ENCODE results near the gene KIF2C.
"Not testable (repeated sequence)": the region's sequence is repeated elsewhere in the genome, so short reads cannot be mapped to it uniquely, and the experiment has no call there.

Gene KIF2C

DNA sequence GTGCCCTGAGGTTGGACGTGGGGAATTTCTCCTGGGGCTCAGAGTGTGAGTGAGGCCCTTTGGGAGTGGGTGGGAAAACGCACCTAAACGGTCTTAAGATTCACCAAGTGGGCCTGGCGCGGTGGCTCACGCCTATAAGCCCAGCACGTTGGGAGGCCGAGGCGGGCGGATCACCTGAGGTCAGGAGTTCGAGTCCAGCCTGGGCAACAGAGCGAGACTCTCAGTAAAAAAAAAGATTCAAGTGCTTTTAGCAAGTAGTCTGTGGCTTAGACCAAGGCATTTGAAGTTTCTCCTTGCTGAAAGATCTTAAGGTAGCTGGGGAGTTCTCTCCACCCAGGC, 37.1 kb downstream of the KIF2C start:
- no peak for DNase-seq

DNA sequence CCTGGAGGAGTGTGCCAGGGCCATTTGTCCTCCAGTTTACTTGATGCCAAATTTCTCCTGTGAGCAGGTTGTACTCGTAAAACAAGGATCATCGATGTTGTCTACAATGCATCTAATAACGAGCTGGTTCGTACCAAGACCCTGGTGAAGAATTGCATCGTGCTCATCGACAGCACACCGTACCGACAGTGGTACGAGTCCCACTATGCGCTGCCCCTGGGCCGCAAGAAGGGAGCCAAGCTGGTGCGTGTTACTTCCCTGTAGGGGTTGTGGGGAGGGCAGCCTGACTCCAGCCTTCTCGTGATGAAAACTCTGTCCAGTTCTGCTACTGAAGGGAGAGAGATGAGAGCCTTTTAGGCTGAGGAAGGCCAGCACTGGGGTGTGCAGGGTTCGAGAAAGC, 37.9 kb downstream of the KIF2C start:
- no peak for DNase-seq

DNA sequence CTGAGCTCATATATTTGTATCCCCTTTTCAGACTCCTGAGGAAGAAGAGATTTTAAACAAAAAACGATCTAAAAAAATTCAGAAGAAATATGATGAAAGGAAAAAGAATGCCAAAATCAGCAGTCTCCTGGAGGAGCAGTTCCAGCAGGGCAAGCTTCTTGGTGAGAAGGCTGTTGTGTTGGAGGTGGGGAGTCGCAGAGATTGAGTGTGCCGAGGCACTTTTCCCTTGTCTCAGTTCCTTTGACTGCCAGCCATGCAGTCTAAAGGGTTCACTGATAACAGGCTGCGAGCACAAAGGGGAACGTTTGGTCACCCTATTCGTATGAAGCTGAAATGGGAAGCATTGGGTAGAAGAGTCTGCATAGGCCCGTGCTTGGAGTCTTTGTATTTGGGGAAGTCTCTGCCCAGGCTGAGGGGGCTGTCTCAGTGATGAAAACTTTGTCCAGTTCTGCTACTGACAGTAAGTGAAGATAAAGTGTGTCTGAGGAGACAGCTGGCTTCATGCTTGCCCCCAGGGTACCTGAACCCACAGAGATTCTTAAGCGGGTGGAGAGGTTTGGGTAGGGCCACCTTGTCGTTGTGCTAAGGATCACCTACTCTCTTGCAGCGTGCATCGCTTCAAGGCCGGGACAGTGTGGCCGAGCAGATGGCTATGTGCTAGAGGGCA, 38.5 kb downstream of the KIF2C start:
- DNase-seq = no peak

DNA sequence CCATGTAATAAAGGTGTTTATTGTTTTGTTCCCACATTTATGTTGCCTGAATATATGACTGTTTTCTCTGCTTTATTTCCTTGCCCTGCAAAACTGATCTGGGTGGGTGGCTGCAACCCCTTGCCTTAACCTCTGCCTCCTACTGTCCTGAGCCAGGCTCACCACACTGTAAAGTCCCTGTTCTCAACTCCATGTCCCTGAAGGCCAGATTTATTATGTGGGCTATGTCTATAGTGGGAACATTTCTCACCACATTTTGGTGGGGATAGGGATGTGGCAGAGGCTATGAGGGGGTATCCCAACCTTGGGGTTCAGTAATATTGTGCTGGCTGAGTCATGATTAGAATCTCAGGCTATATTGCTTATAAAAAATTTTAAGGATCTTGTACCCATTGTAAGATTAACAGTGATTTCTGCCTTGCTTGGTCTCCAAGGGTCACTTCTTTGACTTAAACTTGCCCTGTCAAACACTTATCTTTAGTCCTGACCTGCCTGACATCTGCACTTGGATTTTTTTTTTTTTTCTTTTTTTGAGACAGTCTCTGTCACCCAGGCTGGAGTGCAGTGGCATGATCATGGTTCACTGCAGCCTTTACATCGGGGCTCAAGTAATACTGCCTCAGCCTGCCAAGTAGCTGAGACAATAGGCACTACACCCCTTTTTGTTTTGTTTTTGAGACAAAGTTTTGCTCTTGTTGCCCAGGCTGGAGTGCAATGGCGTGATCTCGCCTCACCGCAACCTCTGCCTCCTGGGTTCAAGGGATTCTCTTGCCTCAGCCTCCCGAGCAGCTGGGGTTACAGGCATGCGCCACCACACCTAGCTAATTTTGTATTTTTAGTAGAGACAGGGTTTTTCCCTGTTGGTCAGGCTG, 39.3 kb downstream of the KIF2C start:
- DNase-seq = no peak

DNA sequence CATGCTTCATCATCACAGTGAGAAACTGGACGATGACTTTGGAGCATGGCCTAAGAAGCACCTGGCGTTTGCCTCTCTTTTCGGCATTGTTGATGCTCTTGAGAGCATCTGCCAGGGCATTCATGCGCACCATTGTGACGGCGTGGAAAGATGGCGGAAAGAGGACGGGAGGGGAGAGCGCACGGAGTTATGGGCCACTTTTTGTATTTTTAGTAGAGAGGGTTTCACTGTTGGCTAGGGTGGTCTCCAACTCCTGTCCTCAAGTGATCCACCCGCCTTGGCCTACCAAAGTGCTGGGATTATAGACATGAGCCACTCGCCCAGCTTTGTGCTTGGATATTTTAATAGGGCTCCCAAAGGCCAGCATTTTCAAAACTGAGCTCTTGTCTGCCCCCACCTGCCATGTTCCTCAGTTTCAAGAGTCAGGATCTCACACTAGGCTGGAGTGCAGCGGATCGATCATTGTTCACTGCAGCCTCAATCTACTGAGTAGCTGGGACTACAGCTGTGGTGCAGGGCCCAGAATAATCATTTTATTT, 41.0 kb downstream of the KIF2C start:
- DNase-seq = no peak

DNA sequence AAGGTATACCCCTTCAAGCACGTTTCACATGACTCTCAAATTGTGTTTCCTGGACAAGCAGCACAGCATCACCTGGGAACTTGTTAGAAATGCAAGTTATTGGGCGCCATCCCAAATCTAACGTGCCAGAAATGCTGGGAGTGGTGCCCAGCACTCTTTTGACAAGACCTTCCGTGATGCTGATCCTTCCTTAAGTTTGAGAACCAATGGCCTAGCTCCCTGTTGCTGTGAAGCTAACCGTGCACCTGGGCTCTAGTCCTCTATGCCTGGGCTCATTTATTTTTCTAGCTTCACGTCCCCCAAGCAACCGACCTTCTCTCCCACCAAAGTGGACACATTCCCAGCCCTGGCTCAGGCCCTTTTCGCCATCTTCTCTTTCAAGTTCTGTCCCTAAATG, 44.1 kb downstream of the KIF2C start:
- DNase-seq = no peak

DNA sequence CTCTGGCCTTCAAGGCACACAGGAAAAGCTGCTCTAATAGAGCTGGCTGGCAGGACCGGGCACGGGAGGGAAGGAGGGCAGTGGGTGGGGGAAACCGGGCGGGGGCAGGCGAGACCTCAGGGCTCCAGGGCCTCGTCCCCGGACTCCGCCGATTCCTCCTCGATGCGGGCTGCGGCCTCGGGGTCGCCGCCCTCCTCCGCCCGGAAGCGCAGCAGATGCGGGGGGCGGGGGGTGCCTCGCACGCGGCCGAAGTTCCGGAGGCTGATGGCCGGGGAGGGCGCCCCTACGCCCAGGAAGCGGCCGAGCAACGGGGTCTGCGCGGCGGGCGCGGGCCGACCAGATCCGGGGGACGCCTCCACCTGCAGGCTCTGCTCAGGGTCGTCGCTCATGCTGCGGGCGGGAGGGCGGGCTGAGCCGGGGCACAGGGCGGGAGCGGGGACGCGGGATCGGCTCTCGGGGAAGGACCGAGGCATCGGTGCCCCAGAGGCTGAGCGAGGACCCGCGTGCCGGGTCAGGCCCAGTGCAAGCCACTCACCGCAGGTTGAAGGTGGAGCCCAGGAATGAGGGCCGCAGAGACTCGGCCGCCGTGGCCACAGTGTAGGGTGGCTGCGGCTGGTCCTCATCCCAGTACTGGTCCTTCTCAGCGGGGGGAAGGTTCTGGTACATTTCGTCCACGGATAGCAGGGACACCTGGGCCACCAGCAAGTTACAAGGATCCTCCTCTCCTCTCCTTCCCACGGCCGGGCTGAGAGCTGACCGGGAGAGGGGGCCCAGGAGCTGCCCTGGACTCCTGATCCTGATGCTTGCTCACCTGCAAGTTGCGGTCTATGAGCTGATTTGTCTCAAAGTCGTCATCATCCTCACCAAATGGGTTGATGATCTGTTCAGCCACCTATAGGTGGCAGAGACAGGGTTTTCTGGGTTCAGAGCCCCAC, 44.7 kb downstream of the KIF2C start:
- peak; percentile 53 for DNase-seq

DNA sequence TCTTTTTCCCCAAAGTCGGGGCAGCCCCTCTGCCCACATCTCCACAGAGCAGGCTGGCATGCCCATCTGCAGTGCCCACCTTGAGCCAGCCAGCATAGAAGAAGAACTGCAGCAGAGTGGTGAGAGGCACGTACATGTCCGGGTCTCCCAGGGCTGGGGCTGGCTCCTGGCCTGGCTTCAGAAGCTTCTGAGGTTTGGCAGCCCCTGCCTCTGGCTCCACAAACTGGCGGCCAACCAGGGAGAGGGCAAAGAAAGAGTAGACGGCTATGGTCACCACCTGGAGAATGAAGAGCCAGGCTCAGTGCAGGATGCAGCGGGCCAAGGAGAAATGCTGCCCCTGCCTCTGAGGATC, 45.4 kb downstream of the KIF2C start:
- no peak for DNase-seq

DNA sequence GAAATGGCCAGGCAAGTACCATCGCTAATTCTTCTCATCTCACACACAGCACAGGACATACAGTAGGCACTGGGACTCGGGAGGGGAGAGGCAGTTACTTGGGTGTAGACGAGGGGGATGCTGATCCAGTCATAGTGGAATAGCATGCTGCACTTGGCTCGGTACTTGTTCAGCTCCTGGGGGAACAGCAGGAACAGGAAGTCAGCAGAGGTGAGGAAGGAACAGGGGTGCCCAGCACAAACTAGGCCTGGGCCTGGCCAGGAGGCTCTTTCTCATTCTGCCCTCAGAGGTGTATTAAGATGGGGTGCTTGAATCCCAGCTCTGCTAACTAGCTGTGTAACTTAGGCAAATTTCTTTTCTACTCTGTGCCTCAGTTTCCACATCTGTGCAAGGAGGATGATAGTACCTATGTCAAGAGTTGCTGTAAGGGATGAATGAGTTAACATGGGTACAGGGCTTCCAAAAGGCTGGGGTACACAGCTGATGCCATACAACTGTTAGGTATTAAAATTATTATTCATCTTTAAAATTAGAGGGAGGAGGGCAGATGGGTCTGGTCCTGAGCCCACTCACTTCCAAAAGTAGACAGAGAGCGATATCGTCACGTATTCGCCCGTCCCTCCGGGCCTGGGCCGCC, 46.0 kb downstream of the KIF2C start:
- DNase-seq = no peak

DNA sequence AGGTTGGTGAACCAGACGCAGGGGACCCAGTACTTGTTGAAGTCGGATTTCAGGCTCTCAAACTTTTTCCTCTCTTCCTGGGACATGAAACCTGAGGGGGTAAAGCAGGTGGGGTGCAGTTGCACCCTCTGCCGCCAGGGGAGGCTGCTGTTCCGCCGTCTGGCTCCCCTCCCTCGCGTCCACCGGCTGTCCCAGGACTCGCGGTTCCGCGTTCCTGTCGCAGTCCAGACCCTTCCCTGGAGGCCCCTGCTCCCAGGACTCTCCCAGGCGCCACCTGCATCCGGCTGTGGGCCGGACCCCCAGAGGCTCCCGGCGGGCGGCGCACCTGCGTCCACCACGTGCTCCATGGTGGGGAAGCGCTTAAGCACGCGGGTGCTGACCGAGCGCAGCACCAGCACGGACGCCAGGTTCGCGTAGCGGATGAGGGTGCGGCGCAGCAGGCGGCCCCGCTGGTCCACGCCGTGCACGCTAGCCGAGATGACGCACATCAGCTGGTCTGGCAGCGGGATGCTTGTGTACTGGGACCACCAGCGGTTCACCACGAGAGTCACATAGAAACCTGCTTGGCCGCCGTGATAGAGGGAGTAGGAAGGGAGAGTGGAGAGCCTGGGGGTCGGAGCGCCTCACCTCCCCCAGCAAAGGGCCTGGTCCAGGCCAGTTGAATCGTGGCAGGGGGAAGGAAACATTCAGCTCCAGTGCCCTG, 46.7 kb downstream of the KIF2C start:
- DNase-seq = peak; percentile 83

DNA sequence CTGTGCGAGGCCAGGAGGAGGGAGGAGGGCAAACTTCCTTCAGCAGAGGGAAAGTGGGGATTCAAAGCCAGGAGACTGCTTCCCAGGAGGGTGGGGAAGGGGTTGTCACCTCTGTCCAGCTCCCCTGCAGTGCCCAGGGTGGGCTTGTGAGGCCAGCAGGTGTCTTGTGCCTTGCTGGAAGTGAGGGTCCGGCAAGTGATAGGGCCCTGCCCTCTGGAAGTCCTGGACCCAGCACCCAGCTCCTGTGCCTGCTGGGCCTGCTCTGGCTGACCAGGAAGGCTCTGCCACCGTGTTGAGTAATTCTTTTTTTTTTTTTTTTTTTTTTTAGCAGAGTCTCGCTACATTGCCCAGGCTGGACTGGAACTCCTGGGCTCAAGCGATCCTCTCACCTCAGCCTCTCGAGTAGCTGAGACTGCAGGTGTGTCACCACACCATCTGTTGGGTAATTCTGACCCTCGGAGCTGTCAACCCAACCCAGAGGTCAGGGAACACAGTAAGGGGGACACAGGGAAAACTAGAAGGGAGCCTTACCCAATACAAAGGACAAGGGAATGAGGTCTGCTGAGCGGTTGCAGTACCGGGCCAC, 47.3 kb downstream of the KIF2C start:
- DNase-seq = no peak

DNA sequence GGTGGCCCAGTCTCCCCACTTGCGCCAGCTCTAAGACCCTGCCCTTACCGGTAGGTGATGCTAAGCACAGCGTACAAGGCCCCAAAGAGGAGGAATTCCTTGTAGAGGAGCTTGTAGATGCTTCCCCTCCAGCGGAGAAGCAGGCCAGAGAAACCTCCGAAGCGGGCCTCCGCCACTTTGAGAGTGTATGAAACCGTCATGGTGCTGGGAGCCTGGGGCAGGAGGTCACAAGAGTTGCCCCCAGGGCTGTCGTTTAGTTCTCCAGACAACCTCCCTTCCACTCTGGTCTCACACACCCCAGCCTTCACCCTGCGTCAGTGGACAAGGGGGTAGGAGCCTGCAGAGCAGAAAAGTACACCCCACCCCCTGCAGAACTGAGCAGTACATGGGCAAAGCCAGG, 47.9 kb downstream of the KIF2C start:
- no peak for DNase-seq

DNA sequence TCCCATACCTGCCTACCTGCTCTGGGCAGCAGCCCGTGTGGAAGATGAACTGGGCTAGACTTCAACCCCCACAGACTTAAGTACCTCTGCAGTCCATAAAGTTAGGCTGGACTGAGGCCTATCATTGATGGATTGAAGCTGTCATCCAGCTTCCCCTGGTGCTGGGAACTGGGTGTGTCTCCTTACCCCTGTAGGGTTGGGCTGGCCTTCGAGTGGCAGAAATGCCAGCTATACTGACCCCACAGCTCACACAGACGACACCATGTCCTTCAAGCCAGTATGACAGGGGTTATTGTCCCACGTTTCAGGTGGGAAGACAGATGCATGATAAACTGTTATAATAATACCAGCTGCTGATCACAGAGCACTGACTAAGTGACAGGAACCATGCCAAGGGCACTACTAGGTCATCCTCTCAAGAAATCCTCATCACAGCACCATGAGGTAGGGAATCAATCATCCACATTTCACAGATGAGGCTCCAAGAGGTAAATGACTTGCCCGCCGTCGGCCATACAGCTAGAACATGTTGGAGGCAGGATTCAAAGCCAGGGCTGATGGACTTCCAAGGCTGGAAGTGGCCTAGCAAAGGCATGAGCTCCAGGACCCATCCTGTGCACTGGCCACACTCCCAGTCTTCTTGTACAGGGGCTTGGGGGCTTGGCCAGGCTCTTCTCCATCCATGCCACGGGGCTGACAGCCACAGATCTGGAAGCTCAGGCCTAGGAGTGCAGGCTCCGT, 48.7 kb downstream of the KIF2C start, which contains the start of gene BEST4:
Gene BEST4, minus strand, starts transcription at position 51 of the 741 bp plus-strand sequence. CDS start 465 bp downstream, outside the sequence.
- DNase-seq = no peak

DNA sequence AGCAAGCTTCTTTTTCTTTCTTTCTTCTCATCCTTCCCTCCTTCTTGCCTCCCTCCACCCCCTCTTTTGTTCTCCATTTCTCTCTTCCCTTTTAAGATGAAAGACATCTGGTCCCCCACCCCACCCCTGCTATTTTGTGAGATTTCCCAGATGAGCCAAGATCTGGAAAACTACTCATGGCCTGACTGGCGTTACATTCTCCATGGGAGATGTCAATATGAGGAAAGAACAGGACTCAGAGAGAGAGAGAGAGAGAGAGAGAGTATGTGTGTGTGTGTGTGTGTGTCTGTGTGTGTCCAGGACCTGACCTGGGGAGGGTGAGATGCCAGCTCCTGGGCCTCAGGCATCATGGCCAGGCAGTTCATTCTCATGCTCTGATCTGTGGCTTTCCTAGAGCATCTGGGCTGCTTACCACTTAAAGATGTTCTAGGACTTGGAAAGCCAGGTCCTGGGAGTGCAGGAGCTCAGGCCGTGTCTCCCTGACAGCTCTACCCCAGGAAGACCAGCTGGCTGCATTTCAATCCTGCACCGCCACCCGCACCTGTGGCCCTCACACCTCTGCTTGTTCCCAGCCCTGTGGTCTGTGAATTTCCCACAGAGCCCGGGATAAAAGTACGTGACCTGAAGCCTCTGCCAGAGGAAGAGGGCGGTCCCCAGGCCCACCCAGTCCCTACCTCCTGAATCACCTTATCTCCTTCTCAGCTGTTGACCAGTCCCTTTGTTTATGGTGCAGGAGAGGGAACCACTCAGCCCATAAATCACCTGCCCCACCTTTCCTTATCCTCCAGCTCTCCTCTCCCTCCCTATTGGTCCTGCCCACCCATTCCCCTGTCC, 51.5 kb downstream of the KIF2C start:
- no peak for DNase-seq

DNA sequence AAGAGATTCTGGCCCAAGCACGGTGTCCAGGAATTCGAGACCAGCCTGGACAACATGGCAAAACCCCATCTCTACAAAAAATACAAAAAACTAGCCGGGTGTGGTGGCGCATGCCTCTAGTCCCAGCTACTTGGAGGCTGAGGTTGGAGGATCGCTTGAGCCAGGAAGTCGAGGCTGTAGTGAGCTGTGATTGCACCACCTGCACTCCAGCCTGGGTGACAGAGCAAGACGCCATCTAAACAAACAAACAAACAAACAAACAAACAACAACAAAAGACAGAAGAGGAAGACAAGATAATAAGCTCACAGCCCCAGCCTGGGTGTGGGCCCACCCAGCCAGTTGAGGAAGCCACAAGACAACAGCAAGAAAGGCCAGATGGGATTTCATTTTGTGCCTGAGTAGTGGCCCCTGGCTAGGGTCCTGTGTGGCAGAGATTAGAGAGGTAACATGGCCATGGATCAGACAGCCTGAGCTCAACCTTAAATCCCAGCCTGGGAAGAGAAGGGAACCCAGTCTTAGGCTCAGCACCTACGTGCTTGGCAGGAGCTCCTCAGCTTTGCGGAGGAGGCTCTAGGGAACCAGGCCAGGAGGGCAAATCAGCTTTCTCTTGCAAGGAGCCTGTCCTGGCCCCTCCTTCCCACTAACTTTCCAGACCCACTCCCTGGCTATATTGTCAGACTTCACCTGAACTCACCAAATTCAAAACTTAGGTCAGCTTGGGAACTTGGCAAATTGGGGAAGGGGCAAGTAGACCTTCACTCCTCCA, 53.3 kb downstream of the KIF2C start:
- DNase-seq = no peak

DNA sequence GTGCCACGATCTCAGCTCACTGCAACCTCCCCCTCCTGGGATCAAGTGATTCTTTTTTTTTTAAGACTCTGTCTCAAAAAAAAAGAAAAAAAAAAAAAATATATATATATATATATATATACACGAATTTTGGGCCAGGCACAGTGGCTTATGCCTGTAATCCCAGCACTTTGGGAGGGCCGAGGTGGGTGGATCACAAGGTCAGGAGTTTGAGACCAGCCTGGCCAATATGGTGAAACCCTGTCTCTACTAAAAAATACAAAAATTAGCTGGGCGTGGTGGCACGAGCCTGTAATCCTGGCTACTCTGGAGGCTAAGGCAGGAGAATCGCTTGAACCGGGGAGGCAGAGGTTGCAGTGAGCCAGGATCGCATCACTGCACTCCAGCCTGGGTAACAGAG, 58.2 kb downstream of the KIF2C start:
- not testable (repeated sequence) for DNase-seq

DNA sequence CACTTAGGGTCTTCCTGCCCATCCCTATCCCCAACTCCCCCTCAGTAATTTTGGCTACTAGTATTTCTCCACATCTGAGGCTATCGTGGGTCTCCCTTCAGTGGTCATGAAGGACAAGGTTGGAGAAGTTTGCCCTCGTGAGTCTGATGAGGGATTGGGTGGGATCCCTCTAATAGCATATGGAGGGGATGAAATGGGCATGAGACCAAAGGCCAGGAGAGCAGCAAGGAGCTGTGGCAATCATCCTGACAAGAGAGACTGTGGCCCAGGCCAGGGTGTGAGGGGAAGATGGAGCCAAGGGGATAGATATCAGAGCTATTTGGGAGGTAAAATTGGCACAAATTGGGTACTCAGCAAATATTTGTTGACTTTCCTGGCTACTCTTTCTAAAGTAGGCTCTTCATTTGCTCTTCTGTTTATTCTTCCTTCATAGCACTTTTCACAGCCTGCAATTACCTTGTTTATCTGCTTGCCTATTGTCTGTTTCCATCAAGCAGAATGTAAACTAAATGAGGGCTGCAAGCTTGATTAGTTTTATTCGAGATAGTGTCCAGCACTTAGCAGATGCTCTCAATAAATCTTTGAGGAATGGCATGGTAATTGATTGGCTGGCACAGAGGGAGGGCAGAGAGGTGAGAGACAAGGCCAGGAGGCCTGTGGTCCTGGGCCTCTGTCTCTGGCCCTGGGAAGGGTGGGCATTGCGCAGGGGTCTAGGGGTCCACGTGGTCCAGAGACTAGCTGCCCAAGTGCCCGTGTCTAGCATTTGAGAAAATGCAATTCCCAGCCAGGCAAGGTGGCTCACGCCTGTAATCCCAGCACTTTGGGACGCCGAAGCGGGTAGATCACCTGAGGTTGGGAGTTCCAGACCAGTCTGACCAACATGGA, 59.1 kb downstream of the KIF2C start:
- no peak for DNase-seq
